Transverse colon (tissue), 4 donors: ENCODE measurements around the gene IL1RN. TPM values are rescaled to one million over a fixed set of nuclear protein-coding genes. Genes with fewer than 3 reads are reported as not detected.

Source experiments
- DNase-seq: peaks from one replicate; pipeline ENCODE4 v3.0.0-alpha.2; 2019
- H3K27ac ChIP-seq, 4 donors: fragments of 200-600 bp; sonication (generic); 2 replicates each; pipeline ENCODE4 v1.5.1; 2016 to 2018; ENCODE audit warnings: inconsistent platforms in 4 of 4
- H3K27me3 ChIP-seq: fragments of 200-600 bp; sonication (generic); 2 replicates; pipeline ENCODE4 v1.5.1; 2017; ENCODE audit warnings: inconsistent platforms
- H3K36me3 ChIP-seq, 4 donors: fragments of 200-600 bp; sonication (generic); 2 replicates each; pipeline ENCODE4 v1.5.1; 2017 to 2019; ENCODE audit warnings: inconsistent platforms in 4 of 4
- H3K4me1 ChIP-seq, 4 donors: fragments of 200-600 bp; sonication (generic); 2 replicates each; pipeline ENCODE4 v1.5.1; 2017 to 2020; ENCODE audit warnings: inconsistent platforms in 4 of 4
- H3K4me3 ChIP-seq, 4 donors: fragments of 200-600 bp; sonication (generic); 1 replicate in 1 of 4; 2 replicates in 3 of 4; pipeline versions ENCODE4 v1.5.1 to v1.6.1; 2017 to 2019; ENCODE audit warnings: inconsistent platforms in 4 of 4
- H3K9me3 ChIP-seq, 2 donors: fragments of 200-600 bp; sonication (generic); 2 replicates each; pipeline ENCODE4 v1.5.1; 2017 to 2019; ENCODE audit warnings: inconsistent platforms in 2 of 2
- CTCF ChIP-seq, 5 experiments: fragments of 200-600 bp in 3 of 5; fragments of 450-650 bp in 2 of 5; sonication (generic) in 3 of 5; IDR thresholded peaks; 1 replicate in 2 of 5; 2 replicates in 3 of 5; pipeline ENCODE4 v1.5.1; 2016 to 2017; ENCODE audit warnings: antibody characterized with exemption in 5 of 5, inconsistent platforms in 3 of 5, mild to moderate bottlenecking in 2 of 5, moderate library complexity in 1 of 5
- EP300 ChIP-seq: sonication (generic); formaldehyde crosslinking; IDR thresholded peaks from one replicate; pipeline ENCODE4 v1.6.1; 2017; ENCODE audit warnings: antibody characterized with exemption, low read depth
- POLR2A ChIP-seq: fragments of 450-650 bp; IDR thresholded peaks from one replicate; pipeline ENCODE4 v1.6.1; 2016; ENCODE audit warnings: antibody characterized with exemption, mild to moderate bottlenecking, moderate library complexity
- POLR2AphosphoS5 ChIP-seq, 3 donors: sonication (generic); formaldehyde crosslinking; IDR thresholded peaks; one replicate each; pipeline ENCODE4 v1.6.1; 2016; ENCODE audit warnings: antibody characterized with exemption in 3 of 3
- WGBS, 2 donors: methylation state at CpG; one replicate each; pipeline ENCODE4 v1.1.5; 2018; ENCODE audit warnings: low coverage in 1 of 2; 5-methylcytosine and 5-hydroxymethylcytosine counted together
- in situ Hi-C, 4 donors: fragments of 200-750 bp; cut with MboI; loops; one replicate each; pipeline versions ENCODE4 v1.15.0 to v1.15.1; 2017; ENCODE audit warnings: low sequenced_read_pairs in 3 of 4, low pct_ligation_motif_present in 1 of 4, low pct_unique_long_range_greater_than_20kb in 1 of 4
- intact Hi-C: fragments of 100-400 bp; cut with DNase I; formaldehyde crosslinking; loops from one replicate; pipeline ENCODE4 v1.15.1; 2023; ENCODE audit warnings: low total_unique reads
- total RNA-seq, 4 donors: library from RNA; depleted of rRNA; stranded (reverse); fragments of >200 nt; gene quantifications; one replicate each; pipeline ENCODE4 v1.1.0, GENCODE V29; 2016

The IL1RN gene
- total RNA-seq, 4 donors from 2014 or later, result 0.40 to 31.8 (median 5.5) TPM

GRCh38 chr2:113098532-113098931 lies 28.9 kb upstream of the IL1RN start:
- Histone ChIP-seq H3K27ac (no peak overlapping the region), H3K9me3 (no peaks in the 10 kb centered on the region), H3K4me1 (no peaks in the 10 kb centered on the region), H3K36me3 (no peaks in the 10 kb centered on the region), H3K4me3 (no peak overlapping the region), H3K27me3 (no peaks in the 10 kb centered on the region)
- in situ Hi-C loops, result no loop called here
- intact Hi-C loops, result no loop called here
- 81% methylated on average over 6 of the region's 6 CpGs; no CpG with 5 or more reads in 1 of the 2 donors for WGBS, 2 donors
- no peak for DNase-seq
- TF ChIP-seq POLR2A (no peak), CTCF (IDR thresholded peaks at IDR 0.05) (no peak), EP300 (no peak), POLR2AphosphoS5 (IDR thresholded peaks at IDR 0.05) (no peak)

- no peak overlapping the region for H3K4me3 ChIP-seq
- in situ Hi-C loops, result no loop called here
- no peak for TF ChIP-seq POLR2A
- TF ChIP-seq EP300, result no peak
- TF ChIP-seq POLR2AphosphoS5 (IDR thresholded peaks at IDR 0.05), result no peak
- WGBS, 2 donors, result 83 to 91% methylated on average over 1 to 2 of the region's 2 CpGs
- H3K27me3 ChIP-seq, result no peaks in the 10 kb centered on the region
- H3K36me3 ChIP-seq, result no peaks in the 10 kb centered on the region
- intact Hi-C loops, result no loop called here
- no peaks in the 10 kb centered on the region for H3K9me3 ChIP-seq
- no peak overlapping the region for H3K27ac ChIP-seq
- H3K4me1 ChIP-seq, result no peaks in the 10 kb centered on the region
- DNase-seq, result no peak
These were observed 25.3 kb upstream of the IL1RN start for GRCh38 chr2:113102133-113102532.

- Histone ChIP-seq H3K4me3 (no peak overlapping the region), H3K27me3 (no peaks in the 10 kb centered on the region), H3K4me1 (no peaks in the 10 kb centered on the region), H3K27ac (no peak overlapping the region), H3K36me3 (no peaks in the 10 kb centered on the region), H3K9me3 (no peaks in the 10 kb centered on the region)
- no peak for TF ChIP-seq POLR2A
- TF ChIP-seq EP300, result no peak
- TF ChIP-seq POLR2AphosphoS5 (IDR thresholded peaks at IDR 0.05), result no peak
- TF ChIP-seq CTCF (IDR thresholded peaks at IDR 0.05), result no peak
- no peak for DNase-seq
- WGBS, 2 donors, result 83 to 91% methylated on average over 1 to 4 of the region's 4 CpGs
- intact Hi-C loops, result no loop called here
- in situ Hi-C loops, result no loop called here
These were observed 24.1 kb upstream of the IL1RN start for GRCh38 chr2:113103277-113103676.

- in situ Hi-C loops, result no loop called here
- Histone ChIP-seq H3K4me1 (no peaks in the 10 kb centered on the region), H3K27me3 (no peaks in the 10 kb centered on the region), H3K9me3 (no peaks in the 10 kb centered on the region), H3K36me3 (no peaks in the 10 kb centered on the region), H3K4me3 (no peak overlapping the region), H3K27ac (no peak overlapping the region)
- no peak for TF ChIP-seq EP300
- no peak for TF ChIP-seq POLR2AphosphoS5 (IDR thresholded peaks at IDR 0.05)
- TF ChIP-seq POLR2A, result no peak
- TF ChIP-seq CTCF (IDR thresholded peaks at IDR 0.05), result no peak
- intact Hi-C loops, result no loop called here
- DNase-seq, result no peak
- 74% methylated on average over 3 of the region's 3 CpGs; no CpG with 5 or more reads in 1 of the 2 donors for WGBS, 2 donors
These were observed 23.3 kb upstream of the IL1RN start for GRCh38 chr2:113104054-113104611.
